Placental epithelial cell (primary cell): ENCODE results near the gene SPRY2. TPM values are rescaled to one million over a fixed set of nuclear protein-coding genes. Genes with fewer than 3 reads are reported as not detected.

ENCODE experiments used
- small RNA-seq: library from RNA; depleted of rRNA; stranded (forward); fragments of <200 nt; gene quantifications from one replicate; pipeline ENCODE3, GENCODE V24; 2012
- total RNA-seq: library from RNA; depleted of rRNA; stranded (reverse); fragments of >200 nt; gene quantifications from 2 replicates; pipeline ENCODE4 v1.2.3, GENCODE V29; 2012

SPRY2 gene, protein sequence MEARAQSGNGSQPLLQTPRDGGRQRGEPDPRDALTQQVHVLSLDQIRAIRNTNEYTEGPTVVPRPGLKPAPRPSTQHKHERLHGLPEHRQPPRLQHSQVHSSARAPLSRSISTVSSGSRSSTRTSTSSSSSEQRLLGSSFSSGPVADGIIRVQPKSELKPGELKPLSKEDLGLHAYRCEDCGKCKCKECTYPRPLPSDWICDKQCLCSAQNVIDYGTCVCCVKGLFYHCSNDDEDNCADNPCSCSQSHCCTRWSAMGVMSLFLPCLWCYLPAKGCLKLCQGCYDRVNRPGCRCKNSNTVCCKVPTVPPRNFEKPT
- total RNA-seq = 3.5 and 5.1 TPM in 2 replicates

DNA sequence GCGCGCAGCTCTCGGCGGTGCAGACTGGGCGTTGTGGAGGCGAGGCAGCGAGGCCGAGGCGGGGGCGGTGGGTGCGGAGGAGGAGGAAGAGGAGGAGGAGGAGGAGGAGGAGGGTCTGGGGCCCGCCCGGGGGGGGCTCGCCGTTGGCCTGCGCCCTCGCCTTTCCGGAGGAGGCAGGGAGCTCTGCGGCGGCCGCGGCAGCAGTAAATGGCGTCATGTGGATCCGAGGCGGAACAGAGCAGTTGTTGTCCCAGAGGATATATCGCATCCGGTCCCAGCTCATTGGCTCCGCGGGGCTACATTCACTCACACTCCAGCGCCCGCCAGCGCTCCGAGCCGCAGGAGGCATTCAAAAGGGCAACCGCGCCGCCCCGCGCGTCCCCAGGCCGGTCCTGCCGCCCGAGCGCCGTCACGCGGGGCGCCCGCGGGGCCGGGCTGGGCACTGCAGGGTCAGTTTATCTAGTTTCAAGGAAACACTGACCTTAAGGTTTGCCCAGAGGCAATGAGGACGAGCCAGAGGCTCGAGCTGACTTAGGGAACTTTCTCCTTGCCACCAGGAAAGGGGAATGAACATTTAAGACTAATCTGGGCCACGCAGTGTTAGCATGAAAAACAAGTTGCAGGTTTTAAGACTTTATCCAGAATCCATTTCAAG lies at the start of gene SPRY2:
TSS of gene SPRY2 (minus strand) at position 26 of the 655 bp plus-strand sequence. CDS start 3,421 bp downstream, outside the sequence.

Small RNA genes within 50 kb of the gene (small RNA-seq; reads per million reads assigned to genes)
- gene RNU6-61P = 0.69 reads per million, percentile 41 among the genes with 10 or more reads in this experiment
